NT2/D1 (cell line): ENCODE data around the gene DISC1.

Experiments
- YY1 ChIP-seq: IDR thresholded peaks from 2 replicates; pipeline ENCODE4 v1.6.1; 2011; ENCODE audit not compliant: insufficient read length, insufficient read depth
- ZNF274 ChIP-seq: IDR thresholded peaks from 2 replicates; pipeline ENCODE4 v1.6.1; 2011; ENCODE audit warnings: mild to moderate bottlenecking, low read depth, low read length

- no peak for TF ChIP-seq YY1
- TF ChIP-seq ZNF274: no peak
These were observed 94.2 kb downstream of the DISC1 start for GRCh38 chr1:231720652-231721325.
